CD14-positive monocyte (primary cell): Measurements from ENCODE around the gene LONRF2. TPM values are rescaled to one million over a fixed set of nuclear protein-coding genes. Genes with fewer than 3 reads are reported as not detected.

ENCODE experiments used
- DNase-seq, 3 donors: peaks; one replicate each; pipeline ENCODE4 v3.0.0-alpha.2; 2011 to 2022
- H2AFZ ChIP-seq: 2 replicates; pipeline ENCODE4 v1.6.0; 2012; ENCODE audit warnings: mild to moderate bottlenecking, low read depth, low read length, inconsistent platforms; ENCODE audit not compliant: insufficient read depth, poor library complexity, severe bottlenecking
- H3K27ac ChIP-seq, 2 donors: 1 replicate in 1 of 2; 2 replicates in 1 of 2; pipeline ENCODE4 v1.5.1; 2012 to 2013; ENCODE audit warnings: low read length in 2 of 2, control low read depth in 1 of 2, inconsistent platforms in 1 of 2, low read depth in 1 of 2, mild to moderate bottlenecking in 1 of 2
- H3K27me3 ChIP-seq, 2 donors: one replicate each; pipeline versions ENCODE4 v1.6.0 to v1.6.1; 2011 to 2013; ENCODE audit warnings: low read length in 2 of 2; ENCODE audit not compliant: control insufficient read depth in 2 of 2, insufficient read depth in 2 of 2
- H3K36me3 ChIP-seq, 2 donors: replicated peaks in 1 of 2; 1 replicate in 1 of 2; 2 replicates in 1 of 2; pipeline versions ENCODE4 v1.5.1 to v1.6.1; 2012 to 2013; ENCODE audit warnings: low read length in 2 of 2, control low read depth in 1 of 2, inconsistent platforms in 1 of 2, mild to moderate bottlenecking in 1 of 2; ENCODE audit not compliant: insufficient read depth in 2 of 2, control insufficient read depth in 1 of 2
- H3K4me1 ChIP-seq, 2 donors: 1 replicate in 1 of 2; 2 replicates in 1 of 2; pipeline versions ENCODE4 v1.5.1 to v1.6.1; 2012 to 2013; ENCODE audit warnings: low read length in 2 of 2, control low read depth in 1 of 2, inconsistent platforms in 1 of 2, mild to moderate bottlenecking in 1 of 2, moderate library complexity in 1 of 2; ENCODE audit not compliant: insufficient read depth in 2 of 2, control insufficient read depth in 1 of 2
- H3K4me2 ChIP-seq: replicated peaks from 2 replicates; pipeline ENCODE3; 2012; ENCODE audit warnings: low read length, moderate library complexity, mild to moderate bottlenecking; ENCODE audit not compliant: poor library complexity, severe bottlenecking; ENCODE audit errors: extremely low read depth
- H3K4me3 ChIP-seq, 3 experiments: fragments of 200-600 bp in 1 of 3; sonication (generic) in 1 of 3; replicated peaks in 1 of 3; 1 replicate in 2 of 3; 2 replicates in 1 of 3; pipeline ENCODE4 v1.5.1; 2011 to 2013; ENCODE audit warnings: low read length in 3 of 3, mild to moderate bottlenecking in 3 of 3, control low read depth in 2 of 3, low read depth in 2 of 3, inconsistent platforms in 1 of 3, moderate library complexity in 1 of 3
- H3K79me2 ChIP-seq: 2 replicates; pipeline ENCODE4 v1.6.0; 2012; ENCODE audit warnings: mild to moderate bottlenecking, control low read depth, inconsistent platforms, low read length, moderate library complexity; ENCODE audit not compliant: insufficient read depth
- H3K9ac ChIP-seq: 2 replicates; pipeline ENCODE4 v1.6.0; 2017; ENCODE audit warnings: low read length, mild to moderate bottlenecking; ENCODE audit not compliant: insufficient read depth, poor library complexity, severe bottlenecking
- H3K9me3 ChIP-seq, 2 donors: replicated peaks in 1 of 2; 1 replicate in 1 of 2; 2 replicates in 1 of 2; pipeline versions ENCODE4 v1.5.1 to v1.6.1; 2012 to 2013; ENCODE audit warnings: low read length in 2 of 2, control low read depth in 1 of 2; ENCODE audit not compliant: control insufficient read depth in 1 of 2, insufficient read depth in 1 of 2
- H4K20me1 ChIP-seq: 2 replicates; pipeline ENCODE4 v1.6.0; 2012; ENCODE audit warnings: mild to moderate bottlenecking, low read length, control low read depth, moderate library complexity; ENCODE audit not compliant: insufficient read depth
- H3K27ac Mint-ChIP-seq, 7 donors: one replicate each; pipeline ENCODE4 v1.8.0; 2020; ENCODE audit warnings: mild to moderate bottlenecking in 7 of 7, mixed read lengths in 7 of 7, moderate library complexity in 6 of 7, inconsistent platforms in 2 of 7
- H3K27me3 Mint-ChIP-seq, 3 donors: one replicate each; pipeline ENCODE4 v1.8.0; 2021 to 2022; ENCODE audit warnings: low read depth in 3 of 3, mild to moderate bottlenecking in 3 of 3, mixed read lengths in 3 of 3, moderate library complexity in 3 of 3, inconsistent platforms in 1 of 3
- H3K36me3 Mint-ChIP-seq, 2 donors: one replicate each; pipeline ENCODE4 v1.8.0; 2020; ENCODE audit warnings: mixed read lengths in 2 of 2, inconsistent platforms in 1 of 2, mild to moderate bottlenecking in 1 of 2
- H3K4me1 Mint-ChIP-seq: one replicate; pipeline ENCODE4 v1.8.0; 2020; ENCODE audit warnings: mild to moderate bottlenecking, mixed read lengths
- H3K4me3 Mint-ChIP-seq, 2 donors: one replicate each; pipeline ENCODE4 v1.8.0; 2020; ENCODE audit warnings: mild to moderate bottlenecking in 2 of 2, mixed read lengths in 2 of 2, moderate library complexity in 1 of 2
- H3K9me3 Mint-ChIP-seq, 7 donors: one replicate each; pipeline ENCODE4 v1.8.0; 2020 to 2022; ENCODE audit warnings: mixed read lengths in 7 of 7, mild to moderate bottlenecking in 6 of 7, moderate library complexity in 6 of 7, inconsistent platforms in 2 of 7
- CTCF ChIP-seq: fragments of 200-600 bp; IDR thresholded peaks from one replicate; pipeline ENCODE4 v1.8.0; 2022; ENCODE audit warnings: antibody characterized with exemption, mild to moderate bottlenecking
- WGBS: methylation state at CpG from one replicate; pipeline ENCODE4 v1.1.5; 2013; ENCODE audit warnings: missing lambda C conversion rate; ENCODE audit not compliant: insufficient coverage; 5-methylcytosine and 5-hydroxymethylcytosine counted together
- intact Hi-C, 2 donors: fragments of 100-400 bp; cut with micrococcal nuclease; formaldehyde crosslinking; loops; one replicate each; pipeline versions ENCODE4 v1.15.0 to v1.15.1; 2023
- polyA plus RNA-seq, 3 donors: library from polyadenylated mRNA; depleted of rRNA in 1 of 3; unstranded in 2 of 3; stranded (reverse) in 1 of 3; fragments of 300-500 nt in 2 of 3; fragments of >200 nt in 1 of 3; fragmentation: Illumina TruSeq in 2 of 3; gene quantifications; 1 replicate in 2 of 3; 2 replicates in 1 of 3; pipeline ENCODE4 v1.2.3, GENCODE V29; 2012 to 2021

Gene LONRF2
- polyA plus RNA-seq, 3 donors = not detected

GRCh38 chr2:100289020-100289419 lies 33.3 kb downstream of the LONRF2 start:
- Mint-ChIP-seq H3K4me1 (no peaks in the 10 kb centered on the region), H3K9me3 (peaks cover 0 to 2% (median 0%) of the 10 kb centered on the region in 7 donors), H3K4me3 (no peak overlapping the region), H3K36me3 (no peaks in the 10 kb centered on the region), H3K27ac (no peak overlapping the region), H3K27me3 (peaks cover under 1 to 11% (median 2%) of the 10 kb centered on the region in 3 donors)
- 86% methylated on average over 5 of the region's 6 CpGs for WGBS
- Histone ChIP-seq H4K20me1 (no peaks in the 10 kb centered on the region), H3K4me1 (no peaks in the 10 kb centered on the region), H3K27me3 (no peaks in the 10 kb centered on the region), H3K9ac (no peak overlapping the region), H2AFZ (no peak overlapping the region), H3K36me3 (no peaks in the 10 kb centered on the region), H3K27ac (no peak overlapping the region), H3K4me3 (no peak overlapping the region), H3K4me2 (no peak overlapping the region), H3K79me2 (no peaks in the 10 kb centered on the region), H3K9me3 (no peaks in the 10 kb centered on the region)
- TF ChIP-seq CTCF = no peak
- intact Hi-C loops = no loop called here
- no peak for DNase-seq

GRCh38 chr2:100286318-100286717 lies 36.0 kb downstream of the LONRF2 start:
- no peak overlapping the region for H3K4me3 Mint-ChIP-seq
- Histone ChIP-seq H3K36me3 (no peaks in the 10 kb centered on the region), H2AFZ (no peak overlapping the region), H3K4me3 (no peak overlapping the region), H3K27me3 (no peaks in the 10 kb centered on the region), H4K20me1 (no peaks in the 10 kb centered on the region), H3K79me2 (no peaks in the 10 kb centered on the region), H3K9me3 (no peaks in the 10 kb centered on the region), H3K4me2 (no peak overlapping the region), H3K27ac (no peak overlapping the region), H3K4me1 (no peaks in the 10 kb centered on the region), H3K9ac (no peak overlapping the region)
- H3K36me3 Mint-ChIP-seq = no peaks in the 10 kb centered on the region
- intact Hi-C loops = no loop called here
- peaks cover 0 to 16% (median 2%) of the 10 kb centered on the region in 3 donors for H3K27me3 Mint-ChIP-seq
- no CpG with 5 or more reads among the region's 3 CpGs for WGBS
- H3K4me1 Mint-ChIP-seq = no peaks in the 10 kb centered on the region
- no peak for TF ChIP-seq CTCF
- no peaks in the 10 kb centered on the region for H3K9me3 Mint-ChIP-seq
- DNase-seq = no peak
- H3K27ac Mint-ChIP-seq = no peak overlapping the region
